GM12872 (cell line): ENCODE results near the gene RBPMS2.

ENCODE experiments used
- CTCF ChIP-seq: IDR thresholded peaks from 3 replicates; pipeline ENCODE4 v1.5.1; 2011; ENCODE audit warnings: low read depth, mild to moderate bottlenecking, low read length, moderate library complexity; ENCODE audit not compliant: insufficient read depth

RBPMS2 gene

GRCh38 chr15:64748251-64748650 is 27.1 kb downstream of the RBPMS2 start:
- TF ChIP-seq CTCF, result no peak

GRCh38 chr15:64747578-64747977 is 27.8 kb downstream of the RBPMS2 start:
- no peak for TF ChIP-seq CTCF

- TF ChIP-seq CTCF, result no peak
Observed at GRCh38 chr15:64746921-64747320, 28.5 kb downstream of the RBPMS2 start.

- TF ChIP-seq CTCF, result no peak
Observed at GRCh38 chr15:64746356-64746755, 29.0 kb downstream of the RBPMS2 start.

- no peak for TF ChIP-seq CTCF
Observed at GRCh38 chr15:64743691-64744090, 31.7 kb downstream of the RBPMS2 start.

GRCh38 chr15:64742921-64743320 is 32.5 kb downstream of the RBPMS2 start:
- TF ChIP-seq CTCF, result no peak

- no peak for TF ChIP-seq CTCF
Observed at GRCh38 chr15:64742385-64742784, 33.0 kb downstream of the RBPMS2 start.
